Gastroesophageal sphincter (tissue), 4 donors: Measurements from ENCODE around the gene RAP1GAP2. TPM values are rescaled to one million over a fixed set of nuclear protein-coding genes. Genes with fewer than 3 reads are reported as not detected.
"Not testable (repeated sequence)": the region's sequence is repeated elsewhere in the genome, so short reads cannot be mapped to it uniquely, and the experiment has no call there.

ENCODE experiments used
- ATAC-seq: fragments of 150-250 bp; one replicate; pipeline ENCODE4 v1.9.1; 2016; ENCODE audit warnings: mild to moderate bottlenecking, moderate library complexity
- H3K27ac ChIP-seq, 4 donors: fragments of 200-600 bp; sonication (generic) in 3 of 4; 1 replicate in 3 of 4; 2 replicates in 1 of 4; pipeline ENCODE4 v1.5.1; 2016 to 2019
- H3K27me3 ChIP-seq: fragments of 200-600 bp; sonication (generic); one replicate; pipeline ENCODE4 v1.5.1; 2019
- H3K36me3 ChIP-seq, 2 donors: fragments of 200-600 bp; sonication (generic); one replicate each; pipeline ENCODE4 v1.5.1; 2019; ENCODE audit warnings: control low read depth in 1 of 2
- H3K4me1 ChIP-seq, 3 donors: fragments of 200-600 bp; sonication (generic); 1 replicate in 2 of 3; 2 replicates in 1 of 3; pipeline ENCODE4 v1.5.1; 2016 to 2019; ENCODE audit warnings: control low read depth in 2 of 3
- H3K4me3 ChIP-seq, 2 donors: fragments of 200-600 bp; sonication (generic); one replicate each; pipeline ENCODE4 v1.5.1; 2019; ENCODE audit warnings: mild to moderate bottlenecking in 1 of 2, moderate library complexity in 1 of 2
- H3K9me3 ChIP-seq, 3 donors: fragments of 200-600 bp; sonication (generic); one replicate each; pipeline ENCODE4 v1.5.1; 2017 to 2019; ENCODE audit warnings: control low read depth in 2 of 3
- EP300 ChIP-seq: sonication (generic); formaldehyde crosslinking; IDR thresholded peaks from one replicate; pipeline ENCODE4 v1.6.1; 2017; ENCODE audit warnings: antibody characterized with exemption, mild to moderate bottlenecking
- POLR2A ChIP-seq, 2 donors: fragments of 450-650 bp; IDR thresholded peaks; one replicate each; pipeline ENCODE4 v1.6.1; 2017; ENCODE audit warnings: antibody characterized with exemption in 2 of 2, mild to moderate bottlenecking in 2 of 2, moderate library complexity in 1 of 2
- POLR2AphosphoS5 ChIP-seq: sonication (generic); formaldehyde crosslinking; IDR thresholded peaks from one replicate; pipeline ENCODE4 v1.6.1; 2017; ENCODE audit warnings: antibody characterized with exemption
- WGBS, 2 donors: methylation state at CpG; one replicate each; pipeline ENCODE4 v1.1.5; 2018; ENCODE audit warnings: low coverage in 1 of 2; 5-methylcytosine and 5-hydroxymethylcytosine counted together
- small RNA-seq, 4 donors: library from RNA; depleted of rRNA; stranded (forward); fragments of <200 nt; gene quantifications; one replicate each; pipeline ENCODE3, GENCODE V24; 2016
- total RNA-seq, 4 donors: library from RNA; depleted of rRNA; stranded (reverse); fragments of >200 nt; gene quantifications; one replicate each; pipeline ENCODE4 v1.1.0, GENCODE V29; 2016
- TF ChIP-seq, protein P1 (sequence below), 4 experiments: fragments of 200-600 bp in 2 of 4; fragments of 450-650 bp in 2 of 4; sonication (generic) in 1 of 4; IDR thresholded peaks; one replicate each; pipeline ENCODE4 v1.5.1; 2017 to 2019; ENCODE audit warnings: antibody characterized with exemption in 4 of 4, mild to moderate bottlenecking in 2 of 4, moderate library complexity in 2 of 4

The RAP1GAP2 gene
- total RNA-seq, 4 donors from 2014 or later, result 8.8 to 19.5 (median 11.3) TPM

DNA sequence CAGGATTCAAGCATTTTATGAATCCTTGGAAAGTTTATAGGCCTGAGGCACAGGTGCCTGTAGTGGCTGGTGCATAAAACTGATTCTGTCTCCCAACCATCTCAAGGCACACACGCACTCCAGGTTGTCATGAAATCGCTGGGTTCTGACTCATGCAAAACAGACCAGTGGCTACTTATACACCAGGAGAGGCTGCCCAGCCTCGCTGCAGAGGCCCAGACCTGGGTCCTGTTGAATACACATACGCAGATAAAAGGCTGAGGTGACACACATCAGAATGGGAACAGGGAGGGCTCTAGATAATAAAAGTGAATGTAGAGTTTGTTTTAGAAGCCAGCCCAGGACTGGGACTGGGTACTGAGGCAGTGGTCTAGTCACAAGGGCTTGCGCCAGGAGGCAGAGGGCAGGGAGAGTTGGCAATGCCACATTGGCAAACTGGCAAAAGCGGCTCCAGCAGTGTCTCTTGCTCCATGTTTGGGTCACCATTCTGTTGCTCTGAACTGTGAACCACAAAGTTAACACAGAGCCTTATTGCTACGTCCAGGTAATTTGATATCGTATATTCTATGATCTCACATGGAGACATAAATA is 253.6 kb downstream of the RAP1GAP2 start:
- 83 to 93% methylated on average over 7 of the region's 8 CpGs for WGBS, 2 donors
- Histone ChIP-seq H3K27me3 (no peaks in the 10 kb centered on the region), H3K36me3 (no peaks in the 10 kb centered on the region), H3K27ac (no peak overlapping the region), H3K4me3 (peak overlapping the region in 1 of 2 donors; percentile 62), H3K9me3 (peaks cover 0 to under 1% (median 0%) of the 10 kb centered on the region in 3 donors), H3K4me1 (peaks cover 0 to 14% (median 0%) of the 10 kb centered on the region in 3 donors)
- TF ChIP-seq POLR2AphosphoS5 (no peak), EP300 (no peak), POLR2A (IDR thresholded peaks at IDR 0.05) (no peak)
- TF ChIP-seq, protein P1, sequence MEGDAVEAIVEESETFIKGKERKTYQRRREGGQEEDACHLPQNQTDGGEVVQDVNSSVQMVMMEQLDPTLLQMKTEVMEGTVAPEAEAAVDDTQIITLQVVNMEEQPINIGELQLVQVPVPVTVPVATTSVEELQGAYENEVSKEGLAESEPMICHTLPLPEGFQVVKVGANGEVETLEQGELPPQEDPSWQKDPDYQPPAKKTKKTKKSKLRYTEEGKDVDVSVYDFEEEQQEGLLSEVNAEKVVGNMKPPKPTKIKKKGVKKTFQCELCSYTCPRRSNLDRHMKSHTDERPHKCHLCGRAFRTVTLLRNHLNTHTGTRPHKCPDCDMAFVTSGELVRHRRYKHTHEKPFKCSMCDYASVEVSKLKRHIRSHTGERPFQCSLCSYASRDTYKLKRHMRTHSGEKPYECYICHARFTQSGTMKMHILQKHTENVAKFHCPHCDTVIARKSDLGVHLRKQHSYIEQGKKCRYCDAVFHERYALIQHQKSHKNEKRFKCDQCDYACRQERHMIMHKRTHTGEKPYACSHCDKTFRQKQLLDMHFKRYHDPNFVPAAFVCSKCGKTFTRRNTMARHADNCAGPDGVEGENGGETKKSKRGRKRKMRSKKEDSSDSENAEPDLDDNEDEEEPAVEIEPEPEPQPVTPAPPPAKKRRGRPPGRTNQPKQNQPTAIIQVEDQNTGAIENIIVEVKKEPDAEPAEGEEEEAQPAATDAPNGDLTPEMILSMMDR (IDR thresholded peaks at IDR 0.05), result no peak
- no peak for ATAC-seq

DNA sequence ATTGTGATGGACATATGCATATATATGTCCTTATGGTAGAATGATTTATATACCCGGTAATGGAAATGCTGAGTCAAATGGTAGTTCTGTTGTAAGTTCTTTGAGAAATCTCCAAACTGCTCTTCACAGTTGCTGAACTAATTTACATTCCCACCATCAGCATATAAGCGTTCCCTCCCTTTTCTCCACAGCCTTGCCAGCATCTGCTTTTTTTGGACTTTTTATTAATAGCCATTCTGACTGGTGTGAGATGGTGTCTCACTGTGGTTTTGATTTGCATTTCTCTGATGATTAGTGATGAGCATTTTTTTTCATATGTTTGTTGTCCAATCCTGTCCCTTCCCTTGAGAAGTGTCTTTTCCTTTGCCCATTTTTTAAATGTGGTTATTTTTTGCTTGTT is 258.6 kb downstream of the RAP1GAP2 start:
- H3K4me3 ChIP-seq, H3K9me3 ChIP-seq, H3K4me1 ChIP-seq, H3K27ac ChIP-seq, ATAC-seq, H3K36me3 ChIP-seq, H3K27me3 ChIP-seq: not testable (repeated sequence)
- WGBS, 2 donors, result no CpG with 5 or more reads among the region's 2 CpGs

DNA sequence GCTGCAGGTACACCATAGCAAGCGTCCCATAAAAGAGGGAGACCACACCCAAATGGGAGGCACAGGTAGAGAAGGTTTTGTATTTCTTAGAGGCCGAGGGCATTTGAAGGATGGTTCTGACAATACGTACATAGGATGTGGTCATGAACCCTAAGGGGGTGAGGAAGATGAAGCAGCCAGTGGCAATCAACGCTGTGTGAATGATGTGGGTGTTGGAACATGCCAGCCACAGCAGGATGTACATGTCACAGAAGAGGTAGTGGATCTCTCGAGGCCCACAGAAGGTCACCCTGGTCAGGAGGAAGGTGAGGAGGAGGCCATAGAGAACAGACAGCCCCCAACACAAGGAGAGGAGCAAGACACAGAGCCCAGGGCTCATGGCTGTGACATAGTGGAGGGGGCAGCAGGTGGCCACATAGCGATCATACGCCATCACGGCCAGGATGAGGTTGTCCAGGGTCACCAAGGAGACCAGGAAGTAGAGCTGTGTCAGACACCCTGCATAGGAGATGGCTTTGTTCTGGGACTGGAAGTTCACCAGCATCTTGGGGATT is 266.7 kb downstream of the RAP1GAP2 start:
- not testable (repeated sequence) for H3K27me3 ChIP-seq, H3K4me3 ChIP-seq, H3K36me3 ChIP-seq, ATAC-seq, H3K9me3 ChIP-seq, H3K27ac ChIP-seq, H3K4me1 ChIP-seq
- WGBS, 2 donors, result 67 to 69% methylated on average over 1 to 4 of the region's 8 CpGs

DNA sequence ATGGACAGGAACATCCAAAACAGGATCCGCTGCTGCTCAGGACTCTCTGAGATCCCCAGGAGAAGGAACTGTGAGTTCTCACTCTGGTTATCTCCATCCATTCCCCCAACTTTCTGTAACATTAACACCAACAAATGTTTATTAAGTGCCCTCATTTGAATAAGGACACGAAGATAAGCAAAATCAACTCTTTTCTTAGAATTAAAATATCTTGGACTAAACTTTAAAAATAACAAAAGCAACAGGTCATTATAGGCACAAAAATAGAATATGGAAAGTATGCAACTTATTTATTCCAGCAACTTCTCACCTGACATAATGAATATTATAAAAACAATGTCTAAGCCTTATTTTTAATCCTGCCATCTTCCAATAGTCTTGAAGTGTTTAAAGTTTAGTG is 267.3 kb downstream of the RAP1GAP2 start, which contains the start of gene OR1D5:
TSS of gene OR1D5 (minus strand) at position 101 of the 400 bp plus-strand sequence. CDS start at position 101, 0 bp downstream.
- WGBS, 2 donors, result no CpG with 5 or more reads among the region's 2 CpGs
- H3K27ac ChIP-seq, H3K9me3 ChIP-seq, H3K4me1 ChIP-seq, H3K36me3 ChIP-seq, ATAC-seq, H3K4me3 ChIP-seq, H3K27me3 ChIP-seq: not testable (repeated sequence)

DNA sequence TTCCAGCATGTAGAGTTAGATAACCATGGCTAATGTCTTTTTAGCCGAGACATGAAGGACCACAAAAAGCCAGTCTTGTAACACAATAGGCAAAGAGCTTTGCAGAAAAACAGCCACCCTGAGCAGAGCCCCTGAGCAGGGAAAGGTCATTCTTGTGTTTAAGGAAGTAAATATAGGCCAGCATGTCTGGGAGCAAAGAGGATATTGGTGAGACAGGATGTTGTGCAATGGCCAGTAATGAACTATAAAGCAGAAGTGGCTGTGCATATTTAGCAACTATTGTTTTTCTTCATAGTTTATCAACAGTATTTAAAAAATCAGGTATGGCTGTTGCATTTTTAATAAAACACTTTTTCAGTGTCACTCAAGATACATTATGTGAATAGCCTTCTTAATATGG is 269.0 kb downstream of the RAP1GAP2 start:
- H3K36me3 ChIP-seq, H3K4me3 ChIP-seq, H3K27ac ChIP-seq, ATAC-seq, H3K27me3 ChIP-seq, H3K4me1 ChIP-seq, H3K9me3 ChIP-seq: not testable (repeated sequence)
- no CpG with 5 or more reads among the region's 1 CpG for WGBS, 2 donors

DNA sequence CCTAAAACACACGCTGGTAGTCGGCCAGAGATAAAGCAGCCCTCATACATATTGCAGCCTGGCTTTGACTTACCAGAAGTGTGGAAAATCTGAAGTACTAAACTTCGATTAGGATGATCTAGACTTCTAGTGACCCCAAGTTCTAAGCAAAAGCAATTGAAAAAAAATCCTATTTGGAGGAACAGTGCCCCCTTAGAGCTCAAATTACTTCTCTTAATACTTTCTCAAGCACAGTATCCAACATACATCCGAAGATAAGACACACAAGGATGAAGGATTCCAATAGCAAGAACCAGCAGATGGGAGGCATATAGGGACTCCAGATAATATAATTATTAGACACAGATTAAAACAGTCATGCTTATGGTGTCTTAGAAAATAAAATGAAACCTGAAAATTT is 277.6 kb downstream of the RAP1GAP2 start:
- 55 to 64% methylated on average over 3 to 4 of the region's 4 CpGs for WGBS, 2 donors
- H3K4me3 ChIP-seq, ATAC-seq, H3K4me1 ChIP-seq, H3K9me3 ChIP-seq, H3K27me3 ChIP-seq, H3K27ac ChIP-seq, H3K36me3 ChIP-seq: not testable (repeated sequence)

Small RNA genes within 50 kb of the gene (small RNA-seq; reads per million reads assigned to genes)
- gene MIR1253 (0 reads per million in 4 donors), gene hsa-mir-1253 (0 reads per million in 4 donors)

Other genes starting within 250 kb of the RAP1GAP2 start
- gene PAFAH1B1, start 202.8 kb upstream of the RAP1GAP2 start, total RNA-seq, result 100 to 1,000 TPM in 3 of 4 donors, 10 to 100 TPM in 1; 91.4 to 135 (median 115) TPM
- 10 to 100 TPM; 42.6 to 87.6 (median 52.9) TPM for gene CLUH, start 84.7 kb upstream of the RAP1GAP2 start, total RNA-seq
- under 1 TPM in 1 of 4 donors, not detected in 3; 0.08 TPM for gene CCDC92B, start 46.8 kb upstream of the RAP1GAP2 start, total RNA-seq